DMS153 (cell line): ENCODE data around the gene IL1B.
"Not testable (repeated sequence)": the region's sequence is repeated elsewhere in the genome, so short reads cannot be mapped to it uniquely, and the experiment has no call there.

Source experiments
- DNase-seq: peaks from one replicate; lab custom pipeline; 2025; lab: John Stamatoyannopoulos, UW

Gene IL1B

GRCh38 chr2:112849956-112850355 is 13.4 kb upstream of the IL1B start:
- no peak for DNase-seq

- no peak for DNase-seq
Observed at GRCh38 chr2:112848833-112849232, 12.3 kb upstream of the IL1B start.

- no peak for DNase-seq
Observed at GRCh38 chr2:112846031-112846430, 9.5 kb upstream of the IL1B start.

GRCh38 chr2:112843836-112844235 is 7.3 kb upstream of the IL1B start:
- DNase-seq = no peak

GRCh38 chr2:112843288-112843687 is 6.7 kb upstream of the IL1B start:
- no peak for DNase-seq

- DNase-seq = no peak
Observed at GRCh38 chr2:112841295-112842044, 4.9 kb upstream of the IL1B start.

- DNase-seq = no peak
Observed at GRCh38 chr2:112840068-112840445, 3.5 kb upstream of the IL1B start.

- no peak for DNase-seq
Observed at GRCh38 chr2:112839407-112840067, 3.0 kb upstream of the IL1B start.

- no peak for DNase-seq
Observed at GRCh38 chr2:112836163-112836560, 417 bp downstream of the IL1B start.

- DNase-seq = no peak
Observed at GRCh38 chr2:112835536-112836162, 930 bp downstream of the IL1B start.

GRCh38 chr2:112835061-112835501 is 1.5 kb downstream of the IL1B start:
- DNase-seq = no peak

GRCh38 chr2:112834396-112835037 is 2.1 kb downstream of the IL1B start:
- DNase-seq = no peak

GRCh38 chr2:112833976-112834375 is 2.6 kb downstream of the IL1B start:
- DNase-seq = no peak

GRCh38 chr2:112833639-112833931 is 3.0 kb downstream of the IL1B start:
- DNase-seq = not testable (repeated sequence)

- no peak for DNase-seq
Observed at GRCh38 chr2:112832841-112833638, 3.5 kb downstream of the IL1B start.

GRCh38 chr2:112831946-112832840 is 4.4 kb downstream of the IL1B start:
- DNase-seq = no peak

GRCh38 chr2:112831513-112831845 is 5.1 kb downstream of the IL1B start:
- DNase-seq = no peak

- DNase-seq = no peak
Observed at GRCh38 chr2:112830682-112831512, 5.7 kb downstream of the IL1B start.

GRCh38 chr2:112829961-112830681 is 6.5 kb downstream of the IL1B start:
- DNase-seq = no peak
